22Rv1 (cell line): ENCODE results near the gene OLFML3.

Experiments used
- ZFX ChIP-seq: fragments of 450-650 bp; IDR thresholded peaks from 2 replicates; pipeline ENCODE4 v1.6.1; 2017; ENCODE audit warnings: antibody characterized with exemption, borderline replicate concordance
- TF ChIP-seq, protein P1 (sequence below): fragments of 450-650 bp; IDR thresholded peaks from 2 replicates; pipeline ENCODE4 v1.5.1; 2017; ENCODE audit warnings: mild to moderate bottlenecking

GRCh38 chr1:113983391-113983790 lies 4.1 kb downstream of the OLFML3 start:
- TF ChIP-seq, protein P1, sequence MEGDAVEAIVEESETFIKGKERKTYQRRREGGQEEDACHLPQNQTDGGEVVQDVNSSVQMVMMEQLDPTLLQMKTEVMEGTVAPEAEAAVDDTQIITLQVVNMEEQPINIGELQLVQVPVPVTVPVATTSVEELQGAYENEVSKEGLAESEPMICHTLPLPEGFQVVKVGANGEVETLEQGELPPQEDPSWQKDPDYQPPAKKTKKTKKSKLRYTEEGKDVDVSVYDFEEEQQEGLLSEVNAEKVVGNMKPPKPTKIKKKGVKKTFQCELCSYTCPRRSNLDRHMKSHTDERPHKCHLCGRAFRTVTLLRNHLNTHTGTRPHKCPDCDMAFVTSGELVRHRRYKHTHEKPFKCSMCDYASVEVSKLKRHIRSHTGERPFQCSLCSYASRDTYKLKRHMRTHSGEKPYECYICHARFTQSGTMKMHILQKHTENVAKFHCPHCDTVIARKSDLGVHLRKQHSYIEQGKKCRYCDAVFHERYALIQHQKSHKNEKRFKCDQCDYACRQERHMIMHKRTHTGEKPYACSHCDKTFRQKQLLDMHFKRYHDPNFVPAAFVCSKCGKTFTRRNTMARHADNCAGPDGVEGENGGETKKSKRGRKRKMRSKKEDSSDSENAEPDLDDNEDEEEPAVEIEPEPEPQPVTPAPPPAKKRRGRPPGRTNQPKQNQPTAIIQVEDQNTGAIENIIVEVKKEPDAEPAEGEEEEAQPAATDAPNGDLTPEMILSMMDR, result no peak
- no peak for TF ChIP-seq ZFX
